ENCODE data around the gene NOCT.
"Not testable (repeated sequence)": the region's sequence is repeated elsewhere in the genome, so short reads cannot be mapped to it uniquely, and the experiment has no call there.

NOCT gene

DNA sequence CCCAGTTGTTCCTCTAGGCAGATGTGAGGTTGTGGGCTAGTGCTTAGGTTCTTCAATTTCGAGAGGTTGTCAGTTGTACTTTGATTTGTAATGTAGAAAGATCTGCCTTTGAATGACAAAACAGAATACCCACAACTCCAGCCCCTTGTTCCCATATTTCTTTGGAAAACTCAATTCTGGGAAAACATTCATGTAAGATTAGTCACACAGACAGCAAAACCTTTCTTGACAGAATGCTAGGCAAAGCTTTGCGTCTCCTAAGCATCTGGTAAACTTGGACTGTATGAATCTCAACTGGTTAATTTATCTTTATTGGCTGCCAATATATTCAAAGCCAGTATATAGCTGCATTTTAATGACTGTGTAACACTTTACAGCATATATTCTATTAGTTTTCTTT lies 34.9 kb downstream of the NOCT start:
- no peak for DNase-seq (ENCODE audit: low read depth)

DNA sequence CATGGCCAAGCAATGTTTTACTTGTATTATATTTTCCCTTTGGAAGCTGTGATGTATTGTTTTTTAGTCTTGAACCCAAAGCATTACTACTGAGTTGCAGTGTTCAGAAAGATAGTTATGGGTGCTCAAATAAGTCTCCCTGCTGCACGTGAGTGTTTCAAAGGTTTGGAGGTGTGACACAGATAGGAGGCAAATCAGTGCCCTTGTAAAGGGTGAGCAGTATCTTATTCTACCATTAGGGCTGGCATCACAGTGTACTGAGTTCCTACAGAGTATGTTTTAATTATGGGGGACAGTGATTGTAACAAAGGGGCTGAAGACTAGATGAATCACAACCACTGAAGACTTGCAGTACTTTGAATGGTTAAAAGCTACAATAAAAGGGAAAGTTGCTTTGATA lies 38.3 kb downstream of the NOCT start:
- no peak for DNase-seq (ENCODE audit: low read depth)

DNA sequence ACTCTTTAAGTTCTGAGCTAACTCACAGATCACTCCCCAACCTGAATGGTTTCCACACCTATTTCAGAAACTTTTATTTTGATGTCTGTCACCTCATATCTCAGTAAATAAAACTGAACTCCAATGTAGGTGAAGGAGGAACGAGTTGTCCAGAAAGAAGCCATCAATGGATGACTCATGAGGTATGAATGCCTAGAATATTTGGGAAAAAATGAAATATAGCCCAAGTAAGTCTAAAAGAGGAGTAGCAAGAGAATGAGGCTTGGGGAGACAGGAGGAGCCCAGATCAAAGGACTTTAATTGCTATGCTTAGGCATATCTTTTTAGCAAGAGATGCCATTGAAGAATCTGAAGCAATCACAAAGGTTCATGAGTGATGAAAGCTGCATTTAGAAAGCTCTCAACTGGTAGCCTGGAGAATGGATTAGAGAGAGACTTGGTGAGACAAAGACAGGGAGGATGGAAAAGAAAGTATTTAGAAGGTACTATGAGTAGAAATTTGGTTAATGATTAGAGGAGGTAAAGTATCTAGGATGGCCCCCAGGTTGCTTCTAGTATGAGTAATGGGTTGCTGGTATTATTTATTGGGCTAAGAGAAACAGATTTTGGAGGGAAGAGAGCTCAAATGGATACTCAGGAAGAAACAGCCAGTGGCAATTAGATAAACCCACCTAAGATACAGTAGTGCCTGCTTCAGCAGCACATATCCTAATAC lies 39.4 kb downstream of the NOCT start:
- no peak for DNase-seq (ENCODE audit: low read depth)

DNA sequence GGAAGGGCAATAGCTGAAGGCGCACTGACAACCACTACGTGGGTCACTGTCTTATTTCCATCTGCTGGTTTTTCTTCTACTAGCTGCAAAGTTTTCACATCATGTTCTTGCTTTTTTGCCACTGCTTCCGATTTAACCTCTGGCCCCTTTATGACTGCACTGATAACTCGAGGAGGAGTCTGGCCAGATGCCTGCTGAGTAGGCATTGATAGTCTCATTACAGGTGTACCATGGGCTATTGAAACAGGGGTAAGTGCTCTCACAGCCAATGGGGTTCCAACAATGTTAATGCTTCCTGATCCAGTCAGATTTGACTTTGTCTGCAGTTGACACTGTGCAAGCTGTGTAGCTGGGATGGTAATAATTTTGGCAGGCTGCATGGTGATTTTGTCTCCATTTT lies 43.4 kb downstream of the NOCT start:
- not testable (repeated sequence) for DNase-seq (ENCODE audit: low read depth)

DNA sequence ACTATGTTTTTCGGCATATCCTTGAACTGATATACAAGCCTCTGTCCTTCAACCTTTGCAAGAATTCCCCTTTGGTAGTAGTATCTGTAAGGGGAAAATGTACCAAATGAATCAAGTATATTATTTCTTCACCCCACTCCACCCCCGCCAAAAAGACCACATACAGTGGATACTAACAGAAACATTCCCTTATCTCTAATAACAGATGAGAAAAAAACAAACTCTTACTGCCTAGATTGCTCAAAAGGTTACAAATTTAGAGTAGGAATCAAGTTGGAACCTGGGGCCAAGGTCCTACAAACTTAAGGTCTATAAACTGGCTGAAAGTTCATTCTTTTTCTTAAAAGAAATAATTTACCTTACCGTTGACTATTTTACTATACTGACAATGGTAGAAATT lies 45.0 kb downstream of the NOCT start:
- DNase-seq (ENCODE audit: low read depth): no peak

DNA sequence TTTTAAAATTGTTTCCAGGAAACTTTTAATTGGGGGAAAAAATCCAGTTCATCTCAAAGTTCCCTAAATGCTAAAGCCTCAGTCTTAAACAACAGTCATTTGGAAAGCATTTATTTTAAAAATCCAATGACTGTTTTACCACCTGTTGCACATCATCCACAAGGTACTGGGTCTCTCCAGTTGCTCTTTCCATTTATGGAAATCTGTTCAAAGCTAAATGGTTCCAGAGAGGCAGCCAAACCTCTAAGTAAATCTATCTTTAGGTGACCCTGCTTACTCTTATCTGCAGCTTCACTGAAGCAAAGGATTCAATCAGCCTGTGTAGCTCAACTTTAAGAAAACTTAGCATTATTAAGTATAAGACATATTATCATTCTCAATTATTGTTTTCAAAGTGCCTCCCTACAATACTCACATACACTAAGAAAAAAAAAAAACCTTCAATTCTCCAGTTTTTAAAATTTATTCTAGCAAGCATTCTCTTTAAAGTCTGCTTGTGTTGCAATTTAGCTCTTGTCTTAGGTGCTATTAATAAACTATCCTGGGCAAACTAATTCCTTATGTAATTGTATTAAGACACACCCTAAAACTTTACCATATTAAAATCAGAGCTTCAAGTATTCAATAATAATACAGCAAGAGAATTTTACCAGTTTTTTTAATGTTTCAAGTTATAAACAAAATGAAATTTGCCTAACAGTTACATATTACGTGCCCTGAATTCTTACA lies 60.6 kb downstream of the NOCT start:
- DNase-seq (ENCODE audit: low read depth): no peak

DNA sequence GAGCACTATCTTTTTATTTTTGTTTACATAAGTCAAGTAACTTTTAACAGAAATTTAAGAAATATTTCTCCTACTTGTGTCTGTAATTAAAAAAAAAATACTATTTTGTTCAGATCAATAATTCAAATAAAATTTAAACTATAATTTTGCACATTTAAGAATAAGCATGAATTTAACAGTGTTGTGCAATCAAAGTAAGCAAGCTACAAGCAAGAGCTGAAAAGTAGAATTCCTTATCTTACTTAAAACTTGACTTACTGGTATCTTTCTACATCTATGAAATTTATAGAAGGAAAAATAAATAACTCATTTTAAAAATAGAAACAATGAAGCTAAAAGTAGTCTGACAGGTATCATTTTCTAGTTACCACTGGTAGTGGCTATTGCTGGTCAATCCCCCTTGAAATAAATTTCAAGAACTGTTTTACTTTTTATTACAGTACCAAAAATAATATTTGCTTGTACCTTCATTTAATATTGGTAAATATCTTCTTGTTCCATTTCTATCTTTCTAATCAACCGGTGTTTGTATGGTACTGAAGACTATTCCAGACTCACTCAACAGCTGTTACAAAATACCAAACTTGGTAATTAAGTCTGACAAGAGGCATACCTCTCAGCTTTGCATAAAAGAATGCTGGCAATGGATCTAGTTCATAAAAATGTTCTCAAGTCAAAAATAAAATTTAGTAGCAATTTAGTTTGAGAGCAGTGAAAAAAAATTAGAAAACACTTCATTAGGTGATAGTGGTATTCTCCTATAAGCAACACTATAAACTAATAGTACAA lies 62.2 kb downstream of the NOCT start:
- no peak for DNase-seq (ENCODE audit: low read depth)

DNA sequence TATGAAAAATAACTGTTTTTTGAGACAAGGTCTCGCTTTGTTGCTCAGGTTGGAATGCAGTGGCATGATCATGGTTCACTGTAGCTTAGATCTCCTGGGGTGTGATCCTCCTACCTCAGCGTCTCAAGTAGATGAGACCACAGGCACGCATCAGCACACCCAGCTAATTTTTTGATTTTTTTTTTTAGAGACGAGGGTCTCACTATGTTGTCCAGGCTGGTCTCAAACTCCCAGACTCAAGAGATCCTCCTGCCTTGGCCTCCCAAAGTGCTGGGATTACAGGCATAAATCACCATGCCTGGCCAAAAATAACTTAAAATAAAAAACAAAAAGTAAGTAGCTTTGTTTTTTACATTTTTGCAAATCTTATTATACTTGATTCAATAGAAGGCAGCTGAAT lies 63.3 kb downstream of the NOCT start:
- DNase-seq (ENCODE audit: low read depth): no peak

DNA sequence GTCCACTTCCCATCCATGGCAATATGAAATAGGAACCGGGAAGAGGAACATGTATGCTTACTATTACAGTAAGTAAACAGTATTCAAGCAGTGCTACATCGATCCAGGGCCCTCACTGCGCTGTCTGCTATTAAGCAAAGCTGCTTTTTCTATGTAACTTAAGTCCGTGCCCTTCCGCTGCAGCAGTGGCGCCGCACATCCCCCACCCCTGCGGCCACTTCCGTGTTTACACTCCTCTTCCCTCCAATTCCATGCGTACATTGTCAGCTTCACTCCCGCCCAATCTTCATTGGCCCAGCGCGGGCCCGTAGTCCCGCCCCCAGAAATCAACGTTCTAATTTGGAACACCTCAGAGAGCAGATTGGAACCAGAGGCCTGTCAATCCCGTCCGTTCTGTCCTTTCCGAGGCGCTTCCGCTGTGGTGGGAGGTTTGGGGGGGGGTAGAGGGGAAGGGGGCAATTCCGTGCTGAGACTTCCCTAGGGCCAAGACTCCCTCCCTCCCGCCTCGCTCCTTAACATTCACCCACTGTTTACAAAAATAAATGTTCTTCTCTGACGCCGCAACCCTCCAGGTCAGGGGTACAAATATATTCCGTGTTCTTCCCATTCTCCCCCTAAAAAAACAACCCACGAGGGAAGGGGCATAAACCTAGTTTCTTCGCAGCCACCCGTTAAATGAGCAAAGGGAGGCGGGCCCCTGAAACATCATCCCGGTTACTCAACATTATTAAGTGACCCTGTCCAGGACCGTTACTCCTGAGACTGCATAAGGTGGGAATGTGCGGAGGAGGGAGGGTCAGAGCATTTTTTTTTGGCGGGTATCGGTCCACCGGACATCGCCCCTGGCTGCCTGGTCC lies 67.4 kb downstream of the NOCT start:
- DNase-seq (ENCODE audit: low read depth): peak; percentile 90

DNA sequence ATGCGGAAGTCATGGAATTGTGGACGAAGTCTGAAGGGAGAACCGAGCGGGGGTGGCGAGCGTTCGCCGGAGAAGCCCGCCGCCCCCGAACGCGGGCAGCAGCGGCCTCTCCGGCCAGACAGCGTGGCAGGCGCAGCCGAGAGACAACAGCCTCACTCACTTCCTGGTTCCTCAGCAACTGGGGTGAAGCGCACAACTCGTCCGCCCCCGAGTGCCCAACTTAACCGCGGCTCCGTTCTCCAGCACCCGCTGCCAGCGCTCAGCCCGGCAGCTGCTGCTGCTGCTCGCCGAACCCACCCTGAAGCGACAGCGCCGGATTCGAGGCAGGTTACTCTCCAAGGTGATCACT lies 68.0 kb downstream of the NOCT start:
- DNase-seq (ENCODE audit: low read depth): peak; percentile 61

DNA sequence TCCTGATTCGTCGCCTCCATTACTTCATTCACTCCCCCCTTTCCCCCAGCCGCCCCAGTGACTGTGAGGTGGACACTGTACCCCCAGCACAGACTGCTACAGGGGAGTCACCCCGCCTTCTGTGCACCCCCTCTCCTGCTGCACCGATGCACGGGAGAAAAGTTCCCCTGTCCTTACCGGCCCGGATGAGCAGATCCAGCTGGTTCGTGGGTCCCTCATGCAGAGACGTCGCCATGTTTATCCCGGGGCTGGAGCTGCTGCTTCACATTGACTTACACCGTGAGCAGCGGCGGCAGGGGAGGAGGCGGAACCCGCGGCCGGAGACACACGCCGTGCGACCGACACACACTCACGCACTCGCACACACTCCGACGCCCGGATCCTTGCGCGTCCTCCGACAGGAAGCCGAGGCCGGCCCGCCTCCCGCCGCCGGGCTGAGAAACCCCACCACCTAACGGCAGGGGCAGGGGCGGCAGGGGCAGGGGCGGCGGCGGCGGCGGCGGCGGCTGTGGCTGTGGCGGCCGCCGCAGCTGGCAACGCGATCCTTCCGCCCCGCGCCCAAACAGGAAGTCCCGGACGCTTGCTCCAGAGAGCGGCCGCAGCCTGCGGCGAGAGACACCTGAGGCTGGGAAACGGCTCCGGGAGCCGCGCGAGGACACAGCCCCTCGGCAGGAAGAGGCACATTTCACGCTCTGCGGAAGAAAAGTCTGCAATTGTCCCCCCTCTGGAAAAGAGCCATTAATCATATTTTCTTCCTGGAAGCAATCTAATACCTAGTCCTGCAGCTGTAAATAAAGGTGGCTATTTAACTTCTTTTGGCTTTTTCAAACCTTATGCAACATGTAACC lies 68.6 kb downstream of the NOCT start:
- DNase-seq (ENCODE audit: low read depth): peak; percentile 66

DNA sequence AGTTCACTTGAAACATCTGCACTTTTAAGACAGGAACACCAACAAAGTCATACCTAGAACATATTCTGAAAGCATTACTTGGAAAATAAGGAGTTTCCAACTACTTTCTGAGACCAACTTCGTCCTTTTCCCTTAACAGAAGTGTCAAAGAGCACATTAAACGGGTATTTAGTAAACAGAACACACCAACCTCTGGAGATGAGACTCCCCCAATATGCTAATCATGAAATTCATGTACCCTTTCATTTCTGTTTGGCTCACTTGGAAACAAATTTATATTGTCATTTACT lies 69.2 kb downstream of the NOCT start:
- no peak for DNase-seq (ENCODE audit: low read depth)

DNA sequence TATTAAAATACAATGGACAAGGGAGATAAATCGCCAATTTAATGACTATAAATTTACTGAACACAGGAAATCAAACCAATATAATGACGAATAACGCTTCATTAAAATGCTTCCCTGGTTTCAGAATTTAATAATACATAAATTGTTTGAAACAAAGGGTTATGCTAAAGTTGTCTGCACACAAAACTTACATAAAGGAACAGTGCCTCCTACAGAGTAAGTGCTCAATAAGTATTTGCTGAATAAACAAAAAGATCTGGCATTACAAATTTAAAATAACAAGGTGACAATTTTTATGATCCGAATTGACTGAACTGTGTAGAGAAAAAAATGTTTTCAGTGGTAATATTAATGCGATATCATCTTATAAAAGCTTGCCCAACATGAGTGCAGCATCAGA lies 69.6 kb downstream of the NOCT start:
- no peak for DNase-seq (ENCODE audit: low read depth)

DNA sequence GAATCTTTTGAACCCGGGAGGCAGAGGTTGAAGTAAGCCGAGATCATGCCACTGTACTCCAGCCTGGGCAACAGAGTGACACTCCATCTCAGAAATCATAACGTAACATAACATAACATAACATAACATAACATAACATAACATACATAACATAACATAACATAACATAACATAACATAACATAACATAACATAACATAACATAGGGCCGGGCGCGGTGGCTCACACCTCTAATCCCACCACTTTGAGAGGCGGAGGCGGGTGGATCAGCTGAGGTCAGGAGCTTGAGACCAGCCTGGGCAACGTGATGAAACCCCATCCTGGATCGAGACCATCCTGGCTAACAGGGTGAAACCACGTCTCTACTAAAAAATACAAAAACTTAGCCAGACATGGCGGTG lies 76.7 kb downstream of the NOCT start:
- no peak for DNase-seq (ENCODE audit: low read depth)
